C4-2B (cell line): Measurements from ENCODE around the gene SMIM20.

Source experiments
- H3K27ac ChIP-seq: fragments of 450-650 bp; 2 replicates; pipeline ENCODE4 v1.5.1; 2017
- CTCF ChIP-seq: fragments of 450-650 bp; conservative IDR thresholded peaks from 2 replicates; pipeline ENCODE4 v1.5.1; 2017; ENCODE audit warnings: mild to moderate bottlenecking
- ZFX ChIP-seq: fragments of 450-650 bp; IDR thresholded peaks from 2 replicates; pipeline ENCODE4 v1.6.1; 2017

SMIM20 gene

GRCh38 chr4:25908491-25908901 lies 5.5 kb upstream of the SMIM20 start:
- no peak overlapping the region for H3K27ac ChIP-seq
- no peak for TF ChIP-seq ZFX
- no peak for TF ChIP-seq CTCF

GRCh38 chr4:25911356-25911755 lies 2.7 kb upstream of the SMIM20 start:
- TF ChIP-seq CTCF (no peak), ZFX (no peak)

GRCh38 chr4:25913056-25913850 lies 767 bp upstream of the SMIM20 start:
- no peak for TF ChIP-seq ZFX
- TF ChIP-seq CTCF = no peak
- peak overlapping the region; percentile 90 for H3K27ac ChIP-seq

More at GRCh38 chr4:25911356-25911755, 2.7 kb upstream of the SMIM20 start:
- no peak overlapping the region for H3K27ac ChIP-seq

GRCh38 chr4:25914670-25915352 lies 791 bp downstream of the SMIM20 start:
- H3K27ac ChIP-seq = peak overlapping the region; percentile 90
- no peak for TF ChIP-seq CTCF
- TF ChIP-seq ZFX = no peak

- TF ChIP-seq ZFX = no peak
- TF ChIP-seq CTCF = no peak
- H3K27ac ChIP-seq = peak overlapping the region; percentile 90
Measured at GRCh38 chr4:25915353-25915705, 1.3 kb downstream of the SMIM20 start.

GRCh38 chr4:25916870-25917269 lies 2.9 kb downstream of the SMIM20 start:
- H3K27ac ChIP-seq = no peak overlapping the region
- TF ChIP-seq ZFX (no peak), CTCF (no peak)

GRCh38 chr4:25919676-25920075 lies 5.7 kb downstream of the SMIM20 start:
- TF ChIP-seq CTCF (no peak), ZFX (no peak)
- no peak overlapping the region for H3K27ac ChIP-seq
